Suppressor macrophage (primary cell): ENCODE data around the gene ITLN2.
"Not testable (repeated sequence)": the region's sequence is repeated elsewhere in the genome, so short reads cannot be mapped to it uniquely, and the experiment has no call there.

Source experiments
- DNase-seq, 4 experiments: peaks; one replicate each; pipeline ENCODE4 v3.0.0-alpha.2; 2020 to 2022
- total RNA-seq, 17 experiments: gene quantifications; one replicate each; lab custom pipeline; 2026; ENCODE audit warnings: mixed read lengths in 6 of 17, inconsistent platforms in 3 of 17; lab: John Stamatoyannopoulos, UW

Gene ITLN2
- total RNA-seq: 0 to 0.99 (median 0) reads per million in 17 experiments

DNA sequence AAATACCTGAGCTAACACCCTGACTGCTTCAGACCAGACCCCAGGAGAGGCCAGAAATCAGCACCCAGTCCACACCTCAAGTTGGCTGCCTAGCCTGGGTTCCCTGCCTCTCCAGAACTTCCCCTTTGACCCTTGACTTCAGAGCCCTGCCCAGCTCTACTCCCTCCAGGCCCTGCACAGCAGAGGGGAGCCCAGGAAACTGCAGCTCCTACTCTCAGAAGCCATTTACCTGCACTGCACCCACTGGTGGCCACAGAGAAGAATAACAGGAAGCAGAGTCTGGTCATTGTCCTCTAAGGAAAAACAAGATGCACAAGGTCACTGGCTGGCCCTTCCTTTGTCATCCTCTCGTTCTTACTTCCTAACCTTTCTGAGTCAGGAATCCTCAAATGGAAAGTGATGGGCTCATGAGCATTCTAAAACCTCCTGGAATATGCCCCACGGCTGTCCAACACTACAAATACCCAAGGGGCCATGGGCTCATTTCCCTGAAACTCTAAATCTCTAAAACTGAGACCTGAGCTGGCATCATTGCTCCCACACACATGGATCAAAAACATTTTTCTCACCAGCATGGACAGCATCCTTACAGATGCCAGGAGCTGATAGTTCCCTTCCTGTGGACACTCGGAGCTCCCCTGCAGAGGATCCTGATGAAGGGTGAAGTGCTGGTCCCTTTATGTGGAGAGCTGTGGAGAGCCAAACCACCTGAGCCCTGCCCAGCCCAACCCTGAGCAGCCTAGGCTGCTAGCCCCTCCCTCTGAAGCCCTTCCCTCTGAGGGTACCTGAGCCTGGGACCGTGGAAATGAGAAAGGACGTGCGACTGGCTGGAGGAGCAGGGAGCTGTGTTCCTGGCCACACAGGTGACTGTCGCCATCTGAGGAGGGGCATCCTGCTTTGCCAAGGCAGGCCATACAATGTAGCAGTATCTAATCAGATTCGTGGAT lies at the start of gene ITLN2:
Gene ITLN2, minus strand, starts transcription at position 652 of the 947 bp plus-strand sequence. Its CDS starts 68 bp downstream, at position 584.
- DNase-seq: peak; percentile 60 to 78 (median 70)

DNA sequence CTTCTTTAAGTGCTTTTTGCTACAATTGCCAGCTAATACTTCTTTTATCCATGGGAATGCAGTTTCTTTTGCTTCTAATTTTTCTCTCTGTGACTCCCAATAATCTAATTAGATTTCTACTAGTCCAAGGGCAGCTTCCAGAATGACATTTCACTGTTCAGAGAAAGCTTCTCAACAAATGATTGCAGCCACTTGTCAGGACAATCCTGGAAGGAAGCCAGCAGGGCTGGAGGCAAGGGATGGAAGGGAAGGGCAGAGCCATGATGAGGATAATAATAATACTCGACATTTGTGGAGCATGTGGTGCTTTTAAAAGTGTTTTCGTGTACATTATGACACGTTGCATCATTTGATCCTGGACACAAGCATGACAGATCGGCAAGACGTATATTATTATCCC lies 46.9 kb upstream of the ITLN2 start:
- no peak for DNase-seq

- DNase-seq: no peak
Measured at GRCh38 chr1:161000736-161001480, 46.3 kb upstream of the ITLN2 start.

GRCh38 chr1:160999376-160999775 lies 44.8 kb upstream of the ITLN2 start:
- DNase-seq: no peak

DNA sequence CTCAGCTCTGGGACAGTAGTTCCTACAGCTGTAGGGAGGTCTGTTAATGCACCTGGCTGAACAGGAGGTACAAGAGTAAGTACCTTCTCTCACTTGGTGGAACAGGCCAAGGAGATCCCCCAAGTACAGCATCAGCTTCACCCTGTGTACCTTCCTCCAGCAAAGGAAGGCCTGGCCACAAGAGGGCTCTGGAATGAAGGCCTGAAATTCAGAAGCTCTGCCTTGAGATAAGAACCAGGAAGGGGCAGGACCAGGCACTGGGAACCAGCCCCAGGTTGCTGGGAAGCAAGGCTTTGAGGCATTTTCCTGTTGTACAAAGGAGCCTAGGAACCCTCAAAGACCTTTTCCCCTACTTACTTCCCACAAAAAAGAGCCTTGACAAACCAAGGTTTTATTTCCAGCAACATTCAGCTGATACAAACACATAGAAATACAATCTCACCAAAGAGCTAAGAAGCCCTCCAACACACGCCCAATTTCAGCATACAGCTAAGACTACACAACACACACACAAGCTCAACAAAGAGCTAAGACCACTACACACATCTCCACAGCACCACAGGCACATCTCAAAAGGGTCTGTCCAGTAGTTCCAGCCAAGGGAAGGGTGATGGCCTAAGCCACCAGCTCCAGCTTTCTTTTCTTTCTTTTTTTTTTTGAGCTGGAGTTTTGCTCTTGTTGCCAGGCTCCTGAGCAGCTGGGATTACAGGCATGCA lies 42.9 kb upstream of the ITLN2 start:
- peak; percentile 67 to 82 (median 76) for DNase-seq

GRCh38 chr1:160996178-160996577 lies 41.6 kb upstream of the ITLN2 start:
- peak; percentile 28 to 75 (median 47) for DNase-seq

DNA sequence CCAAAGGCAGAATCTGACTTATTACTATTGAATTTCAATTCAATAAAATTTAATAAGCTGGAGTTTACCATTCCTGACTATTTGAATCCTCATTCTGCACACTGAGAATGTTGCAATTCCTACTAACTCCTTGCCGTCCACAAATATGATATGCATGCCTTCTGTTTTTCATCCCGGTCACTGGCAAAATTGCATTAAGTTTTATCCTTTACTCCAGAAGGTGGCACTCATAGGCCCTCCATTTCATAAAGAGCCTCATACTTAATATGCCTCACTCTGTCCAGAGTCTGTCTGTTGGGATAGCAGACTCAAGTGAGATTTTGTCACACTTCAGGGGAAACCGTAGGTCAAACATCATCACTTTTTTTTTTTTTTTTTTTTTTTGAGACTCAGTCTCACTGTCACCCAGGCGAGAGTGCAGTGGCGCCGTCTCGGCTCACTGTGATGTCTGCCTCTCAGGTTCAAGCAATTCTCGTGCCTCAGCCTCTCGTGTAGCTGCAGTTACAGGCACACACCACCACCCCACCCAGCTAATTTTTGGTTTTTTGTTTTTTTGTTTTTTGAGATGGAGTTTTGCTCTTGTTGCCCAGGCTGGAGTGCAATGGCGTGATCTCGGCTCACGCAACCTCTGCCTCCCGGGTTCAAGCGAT lies 39.1 kb upstream of the ITLN2 start:
- peak; percentile 36 to 72 (median 52) for DNase-seq

- not testable (repeated sequence) for DNase-seq
Measured at GRCh38 chr1:160992036-160992435, 37.4 kb upstream of the ITLN2 start.

DNA sequence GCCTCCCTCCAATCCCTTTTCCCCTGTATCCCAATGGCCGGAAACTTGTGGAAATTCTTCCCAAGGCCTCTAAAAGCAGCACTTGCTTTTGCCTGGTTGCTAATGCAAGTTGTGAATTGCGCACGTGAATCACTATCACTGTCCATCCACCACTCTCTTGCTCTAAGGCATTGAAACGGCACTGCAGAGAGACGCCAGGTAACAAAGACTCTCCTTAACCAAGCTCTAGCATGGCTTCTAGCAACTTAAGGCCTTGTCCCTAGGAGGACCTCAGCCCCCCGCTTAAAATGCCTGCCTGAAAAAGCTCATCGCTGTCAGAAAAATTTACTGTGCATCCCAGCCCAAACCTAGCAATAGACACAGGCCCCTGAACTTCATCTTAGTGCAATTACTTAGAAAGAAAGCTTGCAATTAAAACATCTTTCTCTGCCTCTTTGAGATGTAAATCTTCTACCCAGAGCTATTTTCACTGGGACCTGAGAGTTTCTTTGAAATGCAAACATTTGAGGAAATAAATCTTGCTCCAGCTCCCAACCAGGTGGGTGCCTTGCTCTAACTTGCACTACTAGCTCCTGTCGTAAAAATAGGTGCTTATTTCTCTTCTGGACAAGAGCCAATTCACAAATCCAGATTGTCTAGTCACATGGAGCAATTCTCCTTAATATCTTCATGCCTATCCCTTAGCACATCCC lies 32.9 kb upstream of the ITLN2 start:
- DNase-seq: no peak

- DNase-seq: no peak
Measured at GRCh38 chr1:160985723-160986122, 31.1 kb upstream of the ITLN2 start.

DNA sequence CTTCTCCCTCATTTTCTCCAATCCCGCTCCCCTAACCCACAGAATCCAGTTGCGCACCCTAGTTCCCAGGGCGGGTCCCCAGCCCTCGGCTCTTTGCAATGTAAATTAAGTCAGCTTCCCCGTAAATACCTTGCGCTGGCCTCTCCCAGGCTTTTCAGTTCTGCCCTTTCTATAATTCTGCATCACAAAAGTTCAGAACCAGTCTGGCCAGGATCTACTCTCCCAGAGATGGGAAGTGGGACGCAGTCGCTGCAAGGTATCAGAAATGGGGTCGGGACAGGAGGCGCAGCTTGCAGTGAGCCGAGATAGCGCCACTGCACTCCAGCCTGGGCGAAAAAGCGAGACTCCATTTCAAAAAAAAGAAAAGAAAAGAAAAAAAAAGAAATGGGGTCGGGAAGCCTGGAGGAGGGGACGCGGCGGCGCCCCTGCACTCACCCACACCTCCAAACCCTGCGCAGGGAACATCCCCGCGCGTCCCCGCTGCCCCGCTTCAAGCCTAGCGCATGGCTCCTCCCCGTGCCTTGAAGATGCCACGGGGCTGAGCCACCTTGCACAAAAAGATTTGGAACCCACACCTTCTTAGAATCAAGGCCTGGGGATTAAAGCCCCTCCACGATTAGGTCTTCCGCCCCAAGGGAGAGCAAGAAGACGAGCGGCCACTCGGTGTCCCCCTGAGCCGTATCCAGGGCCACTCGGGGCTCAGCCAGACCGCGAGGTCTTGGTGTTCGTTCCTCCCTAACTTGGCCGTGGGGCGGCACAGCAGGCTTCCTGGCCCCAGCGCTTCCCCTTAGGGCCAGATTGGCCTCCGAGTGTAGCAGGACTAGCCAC lies 27.2 kb upstream of the ITLN2 start:
- DNase-seq: peak; percentile 54 to 76 (median 64)

DNA sequence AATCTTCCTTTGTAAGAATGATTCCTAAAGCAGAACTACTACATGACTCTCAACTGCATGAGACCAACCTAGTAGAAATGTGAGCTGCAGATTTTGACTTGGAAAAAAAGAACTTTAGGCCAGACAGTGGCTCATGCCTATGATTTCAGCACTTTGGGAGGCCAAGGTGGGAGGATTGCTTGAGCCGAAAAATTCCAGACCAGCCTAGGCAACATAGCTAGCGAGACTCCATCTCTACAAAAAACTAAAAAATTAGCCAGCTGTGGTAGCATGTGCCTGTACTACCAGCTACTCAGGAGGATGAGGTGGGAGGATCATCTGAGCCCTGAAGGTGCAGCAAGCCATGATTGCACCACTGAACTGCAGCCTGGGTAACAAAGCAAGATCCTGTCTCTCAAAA lies 24.7 kb upstream of the ITLN2 start:
- DNase-seq: peak in 3 of 4 experiments; percentile 22 to 42 (median 25)

DNA sequence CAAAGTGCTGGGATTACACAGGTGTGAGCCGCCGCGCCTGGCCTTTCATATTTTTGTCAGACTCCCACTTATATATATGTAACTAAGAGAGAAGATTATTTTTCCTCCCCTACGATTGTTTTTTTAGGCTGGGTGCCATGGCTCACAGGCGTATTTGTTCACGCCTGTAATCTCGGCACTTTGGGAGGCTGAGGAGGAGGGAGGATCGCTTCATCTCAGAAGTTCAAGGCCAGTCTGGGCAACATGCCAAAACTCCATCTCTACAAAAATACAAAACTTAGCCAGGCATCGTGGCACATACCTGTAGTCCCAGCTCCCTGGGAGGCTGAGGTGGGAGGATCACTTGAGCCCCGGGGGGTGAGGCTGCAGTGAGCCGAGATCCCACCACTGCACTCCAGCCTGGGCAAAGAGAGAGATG lies 23.9 kb upstream of the ITLN2 start:
- no peak for DNase-seq

DNA sequence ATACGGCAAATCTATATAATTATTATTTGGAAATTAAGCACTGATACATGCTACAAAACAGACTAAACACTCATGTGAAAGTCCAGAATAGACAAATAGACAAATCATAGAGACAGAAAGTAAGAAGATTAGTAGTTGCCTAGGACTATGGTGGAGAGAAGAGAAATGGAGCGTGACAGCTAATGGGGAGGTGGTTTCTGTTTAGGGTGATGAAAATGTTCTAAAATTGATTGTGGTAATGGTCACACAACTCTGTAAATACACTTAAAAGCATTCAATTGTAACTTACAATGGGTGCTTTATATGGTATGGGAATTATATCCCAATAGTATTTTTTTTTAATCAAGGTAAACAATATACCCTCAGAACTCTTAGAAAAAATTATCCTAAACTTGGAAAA lies 20.4 kb upstream of the ITLN2 start:
- DNase-seq: no peak

GRCh38 chr1:160973491-160973890 lies 18.9 kb upstream of the ITLN2 start:
- DNase-seq: no peak

- no peak for DNase-seq
Measured at GRCh38 chr1:160972939-160973338, 18.3 kb upstream of the ITLN2 start.

DNA sequence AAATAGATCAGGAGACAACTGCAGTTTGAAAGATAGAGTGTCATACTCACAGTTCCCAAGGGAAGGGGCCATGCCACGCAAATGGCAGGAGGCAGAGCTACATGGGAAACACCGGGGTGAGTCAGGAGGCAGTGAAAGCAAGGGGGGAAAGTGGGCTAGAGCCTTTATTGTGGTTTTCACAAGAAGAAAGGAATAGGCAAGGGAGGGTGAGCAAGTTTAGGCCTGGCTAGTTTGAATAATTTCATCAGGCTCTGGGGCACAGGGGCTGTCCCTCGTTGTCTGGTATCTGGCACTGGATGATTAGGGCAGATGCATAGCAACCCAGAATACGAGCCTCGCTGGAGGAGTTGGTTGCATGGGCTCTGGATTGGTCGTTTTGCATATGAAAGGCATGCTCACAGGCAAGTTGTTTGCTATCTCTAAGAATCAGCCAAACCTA lies 17.0 kb upstream of the ITLN2 start:
- DNase-seq: no peak

DNA sequence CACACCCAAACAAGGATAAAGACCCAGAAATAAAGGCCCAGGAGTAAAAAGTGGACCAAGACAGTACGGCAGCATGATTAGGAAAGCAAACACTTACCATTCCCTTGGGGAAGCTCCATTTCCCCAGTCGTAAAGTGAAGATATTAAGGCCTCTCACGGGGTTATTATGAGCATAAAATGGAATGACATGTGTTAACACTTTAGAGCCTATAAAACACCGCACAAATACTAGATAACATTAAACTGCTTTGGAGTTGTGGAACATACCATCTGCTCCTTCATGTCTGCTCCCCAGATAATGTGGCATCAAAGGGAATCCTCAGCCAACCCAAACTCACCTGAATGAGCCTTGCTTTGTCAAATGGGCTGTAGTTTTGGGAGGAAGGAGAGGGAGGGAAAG lies 8.9 kb upstream of the ITLN2 start:
- no peak for DNase-seq

DNA sequence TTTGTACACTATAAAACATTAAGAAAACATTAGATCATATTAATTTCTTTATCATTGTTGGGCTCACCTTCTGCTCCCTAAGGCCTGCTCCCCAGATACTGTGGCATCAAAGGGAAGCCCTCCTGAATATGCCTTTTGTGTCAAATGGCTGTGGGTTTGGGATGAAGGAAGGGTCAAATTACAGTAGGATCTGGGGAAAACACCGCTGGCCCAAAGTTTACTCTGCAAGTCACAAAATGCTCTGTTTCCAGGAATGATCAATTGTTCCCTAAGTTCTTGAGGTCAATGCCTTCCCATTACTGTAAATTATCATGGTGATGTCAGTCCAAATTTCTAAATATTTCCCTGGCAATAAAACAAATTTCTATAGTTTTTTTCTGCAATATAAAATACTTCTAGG lies 6.8 kb upstream of the ITLN2 start:
- DNase-seq: no peak

DNA sequence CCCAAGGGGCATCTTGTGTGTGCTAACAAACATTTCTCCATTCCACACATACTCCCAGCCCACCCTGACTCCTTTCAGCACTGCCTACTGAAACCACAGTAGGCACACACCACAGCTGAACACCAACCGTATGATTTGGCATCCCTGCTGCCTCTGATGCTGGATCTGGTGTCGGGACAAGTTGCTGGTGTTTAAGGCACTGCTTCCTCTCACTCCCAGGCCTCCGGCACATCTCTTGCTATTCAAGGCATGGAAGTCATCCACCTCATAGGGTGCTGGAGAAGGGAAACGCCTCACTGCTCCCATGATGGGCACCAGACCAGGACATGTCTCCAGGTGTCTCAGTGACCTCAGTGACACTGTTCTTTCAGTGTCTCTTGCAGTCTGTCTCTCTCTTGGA lies 2.4 kb upstream of the ITLN2 start:
- no peak for DNase-seq

DNA sequence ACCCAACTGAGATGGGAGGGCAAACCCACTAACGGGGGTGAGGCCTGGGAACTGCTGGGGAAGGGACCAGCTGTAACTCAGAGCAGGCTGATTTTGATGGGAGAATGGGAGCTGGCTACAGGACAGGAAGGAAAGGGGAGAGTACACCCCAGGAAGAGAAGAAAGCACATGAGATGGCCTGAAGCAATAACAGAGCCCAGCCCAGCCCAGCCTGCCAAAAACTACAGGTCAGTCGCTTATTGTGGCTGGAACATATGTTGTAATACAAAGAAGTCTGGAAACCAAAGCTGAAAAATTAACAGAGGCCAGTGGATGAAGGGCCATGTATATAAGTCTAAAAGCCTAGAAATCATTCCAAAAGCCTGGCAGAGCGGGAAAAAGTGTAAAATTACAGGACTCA lies 1.6 kb downstream of the ITLN2 start:
- no peak for DNase-seq
